IMR-90 (cell line): ENCODE data around the gene FNDC3B. TPM values are rescaled to one million over a fixed set of nuclear protein-coding genes. Genes with fewer than 3 reads are reported as not detected.

Experiments used
- ATAC-seq: fragments of 200-7000 bp; cut with Tn5 transposase; 2 replicates; pipeline ENCODE4 v1.9.1; 2020; ENCODE audit warnings: low read depth, mild to moderate bottlenecking, moderate library complexity
- BruUV-seq: library from RNA; stranded (reverse); fragments of 400-500 nt; replicated peaks from 2 replicates; lab custom pipeline; 2021; lab: Mats Ljungman, UMichigan
- CTCF ChIA-PET: fragments of 300-600 bp; formaldehyde crosslinking; extraction: SDS; loops from one replicate; lab custom pipeline; 2021; ENCODE audit warnings: antibody characterized with exemption; lab: Yijun Ruan, JAX
- POLR2A ChIA-PET: fragments of 300-600 bp; sonication (Branson Sonifier 250); formaldehyde crosslinking; loops from one replicate; lab custom pipeline; 2022; ENCODE audit warnings: antibody characterized with exemption; ENCODE audit not compliant: unreplicated experiment; lab: Charles Lee
- DNase-seq: peaks from one replicate; pipeline ENCODE4 v3.0.0; 2013
- H2AFZ ChIP-seq: replicated peaks from 2 replicates; pipeline ENCODE3; 2013; ENCODE audit warnings: low read length, mild to moderate bottlenecking; ENCODE audit not compliant: poor library complexity
- H2AK5ac ChIP-seq: 2 replicates; pipeline ENCODE4 v1.6.1; 2013; ENCODE audit warnings: low read depth, low read length, inconsistent platforms
- H2AK9ac ChIP-seq: replicated peaks from 2 replicates; pipeline ENCODE3; 2013; ENCODE audit warnings: mild to moderate bottlenecking, low read depth, low read length, moderate library complexity; ENCODE audit not compliant: poor library complexity
- H2BK120ac ChIP-seq: 2 replicates; pipeline ENCODE4 v1.6.1; 2013; ENCODE audit warnings: low read depth, low read length, inconsistent platforms
- H2BK15ac ChIP-seq: 3 replicates; pipeline ENCODE4 v1.6.1; 2013; ENCODE audit warnings: low read depth, low read length, inconsistent platforms
- H2BK20ac ChIP-seq: 2 replicates; pipeline ENCODE4 v1.6.1; 2013; ENCODE audit warnings: low read depth, mild to moderate bottlenecking, inconsistent platforms, low read length, moderate library complexity
- H2BK5ac ChIP-seq: 2 replicates; pipeline ENCODE4 v1.6.1; 2013; ENCODE audit warnings: mild to moderate bottlenecking, low read depth, low read length, inconsistent platforms; ENCODE audit not compliant: poor library complexity, severe bottlenecking
- H3K14ac ChIP-seq: replicated peaks from 2 replicates; pipeline ENCODE4 v1.6.1; 2013; ENCODE audit warnings: low read depth, low read length, inconsistent platforms
- H3K18ac ChIP-seq: 2 replicates; pipeline ENCODE4 v1.6.1; 2013; ENCODE audit warnings: low read depth, low read length, control low read depth
- H3K23ac ChIP-seq: 2 replicates; pipeline ENCODE4 v1.6.1; 2013; ENCODE audit warnings: low read depth, low read length, inconsistent platforms
- H3K27ac ChIP-seq: 2 replicates; pipeline ENCODE4 v1.5.1; 2013; ENCODE audit warnings: mild to moderate bottlenecking, control low read depth, low read length; ENCODE audit not compliant: insufficient read depth
- H3K27me3 ChIP-seq: 2 replicates; pipeline ENCODE4 v1.6.1; 2013; ENCODE audit warnings: low read length; ENCODE audit not compliant: control insufficient read depth, insufficient read depth
- H3K36me3 ChIP-seq: 2 replicates; pipeline ENCODE4 v1.6.1; 2013; ENCODE audit warnings: low read length, mixed read lengths; ENCODE audit not compliant: control insufficient read depth, insufficient read depth
- H3K4ac ChIP-seq: 2 replicates; pipeline ENCODE4 v1.6.1; 2013; ENCODE audit warnings: low read depth, low read length, inconsistent platforms
- H3K4me1 ChIP-seq: 2 replicates; pipeline ENCODE4 v1.6.1; 2013; ENCODE audit warnings: low read length, mixed read lengths; ENCODE audit not compliant: control insufficient read depth, insufficient read depth
- H3K4me2 ChIP-seq: 2 replicates; pipeline ENCODE4 v1.6.1; 2013; ENCODE audit warnings: low read depth, mild to moderate bottlenecking, control low read depth, low read length, moderate library complexity
- H3K4me3 ChIP-seq: 2 replicates; pipeline ENCODE4 v1.5.1; 2013; ENCODE audit warnings: low read depth, mild to moderate bottlenecking, control low read depth, low read length, moderate library complexity; ENCODE audit not compliant: insufficient read depth
- H3K56ac ChIP-seq: 2 replicates; pipeline ENCODE4 v1.6.1; 2013; ENCODE audit warnings: low read length, inconsistent platforms; ENCODE audit not compliant: insufficient read depth; ENCODE audit errors: extremely low read depth
- H3K79me1 ChIP-seq, 2 experiments: 2 replicates each; pipeline ENCODE4 v1.6.1; 2013; ENCODE audit warnings: low read length in 2 of 2, inconsistent platforms in 1 of 2, low read depth in 1 of 2
- H3K9ac ChIP-seq: 2 replicates; pipeline ENCODE4 v1.6.1; 2013; ENCODE audit warnings: low read depth, low read length, control low read depth
- H3K9me1 ChIP-seq: 2 replicates; pipeline ENCODE4 v1.6.1; 2013; ENCODE audit warnings: low read length, inconsistent platforms; ENCODE audit not compliant: insufficient read depth
- H3K9me3 ChIP-seq: 2 replicates; pipeline ENCODE4 v1.6.1; 2013; ENCODE audit warnings: low read length; ENCODE audit not compliant: control insufficient read depth, insufficient read depth
- H4K20me1 ChIP-seq: 2 replicates; pipeline ENCODE4 v1.6.1; 2013; ENCODE audit warnings: low read length, inconsistent platforms; ENCODE audit not compliant: insufficient read depth
- H4K5ac ChIP-seq: 2 replicates; pipeline ENCODE4 v1.6.1; 2013; ENCODE audit warnings: mild to moderate bottlenecking, low read depth, low read length, control low read depth
- H4K8ac ChIP-seq, 2 experiments: 2 replicates each; pipeline ENCODE4 v1.6.1; 2013; ENCODE audit warnings: low read depth in 2 of 2, low read length in 2 of 2, control low read depth in 1 of 2, inconsistent platforms in 1 of 2
- H4K91ac ChIP-seq: 2 replicates; pipeline ENCODE4 v1.6.1; 2013; ENCODE audit warnings: low read depth, low read length, inconsistent platforms; ENCODE audit not compliant: insufficient read depth
- BHLHE40 ChIP-seq: fragments of 150-350 bp; IDR thresholded peaks from 2 replicates; pipeline ENCODE4 v1.6.1; 2016; ENCODE audit warnings: mild to moderate bottlenecking, low read depth, low read length
- CEBPB ChIP-seq: IDR thresholded peaks from 2 replicates; pipeline ENCODE4 v1.6.1; 2012; ENCODE audit warnings: low read depth, low read length, improper control_type of control experiment
- CHD1 ChIP-seq: IDR thresholded peaks from 2 replicates; pipeline ENCODE4 v1.6.1; 2012; ENCODE audit warnings: low read depth, low read length, improper control_type of control experiment
- FOS ChIP-seq: fragments of 150-350 bp; IDR thresholded peaks from 2 replicates; pipeline ENCODE4 v1.6.1; 2016; ENCODE audit warnings: low read depth, low read length
- MAFK ChIP-seq: IDR thresholded peaks from 2 replicates; pipeline ENCODE4 v1.6.1; 2012; ENCODE audit warnings: low read depth, low read length, improper control_type of control experiment
- MAZ ChIP-seq: IDR thresholded peaks from 2 replicates; pipeline ENCODE4 v1.6.1; 2012; ENCODE audit warnings: low read depth, mild to moderate bottlenecking, low read length, improper control_type of control experiment, moderate library complexity, borderline replicate concordance
- POLR2A ChIP-seq: IDR thresholded peaks from 2 replicates; pipeline ENCODE4 v1.6.1; 2012; ENCODE audit warnings: mild to moderate bottlenecking, low read depth, low read length
- RAD21 ChIP-seq: IDR thresholded peaks from 2 replicates; pipeline ENCODE4 v1.6.1; 2012; ENCODE audit warnings: low read length, improper control_type of control experiment
- RCOR1 ChIP-seq: IDR thresholded peaks from 2 replicates; pipeline ENCODE4 v1.6.1; 2012; ENCODE audit warnings: mild to moderate bottlenecking, low read length, improper control_type of control experiment; ENCODE audit not compliant: insufficient replicate concordance
- RFX5 ChIP-seq: IDR thresholded peaks from 2 replicates; pipeline ENCODE4 v1.8.0; 2012; ENCODE audit warnings: low read depth, mild to moderate bottlenecking, low read length, moderate library complexity
- SMC3 ChIP-seq: fragments of 150-350 bp; IDR thresholded peaks from 2 replicates; pipeline ENCODE4 v1.6.1; 2016; ENCODE audit warnings: low read depth, mild to moderate bottlenecking, antibody characterized with exemption, low read length, moderate library complexity
- WGBS, 2 experiments: methylation state at CpG; one replicate each; pipeline versions ENCODE4 v1.1.5 to v1.1.7; 2013; ENCODE audit warnings: missing lambda C conversion rate in 2 of 2; ENCODE audit not compliant: insufficient read length in 1 of 2; ENCODE audit errors: extremely low coverage in 2 of 2; 5-methylcytosine and 5-hydroxymethylcytosine counted together
- dilution Hi-C: fragments of 300-500 bp; cut with HindIII; formaldehyde crosslinking; loops from one replicate; pipeline ENCODE4 v1.14.3; 2018; ENCODE audit warnings: low sequenced_read_pairs; ENCODE audit not compliant: unreplicated experiment
- in situ Hi-C: fragments of 300-500 bp; cut with MboI; formaldehyde crosslinking; loops from 3 replicates; pipeline ENCODE4 v1.14.3; 2019; ENCODE audit warnings: low sequenced_read_pairs, inconsistent platforms, mixed read lengths
- intact Hi-C: fragments of 100-400 bp; cut with micrococcal nuclease; formaldehyde crosslinking; loops from 2 replicates; pipeline ENCODE4 v1.10.0; 2022
- polyA plus RNA-seq, 3 experiments: library from polyadenylated mRNA; depleted of rRNA; stranded (reverse); fragments of >200 nt; gene quantifications; 2 replicates each; pipeline ENCODE4 v1.2.3, GENCODE V29; 2012; ENCODE audit warnings: low replicate concordance in 1 of 3
- total RNA-seq: library from RNA; depleted of rRNA; stranded (reverse); fragments of >200 nt; gene quantifications from 2 replicates; pipeline ENCODE4 v1.2.3, GENCODE V29; 2012
- TF ChIP-seq, protein P1 (sequence below): fragments of 150-350 bp; IDR thresholded peaks from 2 replicates; pipeline ENCODE4 v1.6.1; 2016; ENCODE audit warnings: low read depth, mild to moderate bottlenecking, low read length, moderate library complexity, borderline replicate concordance
- TF ChIP-seq, protein P2 (sequence below): fragments of 150-350 bp; IDR thresholded peaks from 2 replicates; pipeline ENCODE4 v1.6.1; 2017; ENCODE audit warnings: mild to moderate bottlenecking, antibody characterized with exemption, low read length, low read depth

The FNDC3B gene
- total and polyA plus RNA-seq, 2 of the 4 experiments (the other 2 are of a cell fraction) = 23.9 to 150 TPM

DNA sequence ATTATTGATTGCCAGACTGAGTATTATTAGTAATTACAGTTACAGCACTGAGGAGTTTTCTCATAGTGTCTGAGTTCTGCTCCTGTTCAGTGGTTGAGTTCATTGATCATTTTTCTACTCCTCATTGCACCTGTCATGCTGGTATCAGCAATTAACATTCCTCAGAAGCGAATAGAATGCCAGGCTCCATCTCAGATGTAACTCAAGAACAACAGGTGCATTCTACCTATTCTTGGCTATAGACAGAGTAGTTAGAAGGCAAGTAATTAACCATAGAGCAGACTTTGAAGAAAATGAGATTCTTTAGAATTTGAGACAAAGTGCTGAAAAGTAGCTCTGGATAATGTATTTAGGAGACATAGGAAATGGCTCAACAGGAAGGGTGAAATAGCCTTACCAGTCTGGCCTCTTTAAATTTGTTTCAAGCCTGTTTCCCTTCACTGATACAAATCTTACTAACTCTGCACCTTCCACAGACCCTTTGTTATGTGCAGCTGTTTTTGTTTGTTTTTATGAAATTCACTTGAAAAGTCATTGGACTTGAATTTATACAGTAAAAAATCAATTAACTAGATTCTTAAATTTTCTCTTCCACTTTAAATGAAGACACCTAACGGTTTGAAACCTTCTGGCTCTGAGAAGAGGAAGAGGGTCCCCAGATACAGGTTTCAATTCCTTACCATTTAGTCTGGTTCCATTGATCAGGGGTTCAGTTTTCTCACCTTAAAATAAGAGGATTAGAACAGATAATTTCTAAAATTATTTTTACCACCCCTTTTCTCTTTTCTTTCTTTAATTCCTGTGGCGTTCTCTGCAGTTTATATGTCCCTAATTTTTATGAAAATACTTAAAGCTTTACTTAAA, 109.6 kb downstream of the FNDC3B start (continued):
- no peak for TF ChIP-seq RCOR1

DNA sequence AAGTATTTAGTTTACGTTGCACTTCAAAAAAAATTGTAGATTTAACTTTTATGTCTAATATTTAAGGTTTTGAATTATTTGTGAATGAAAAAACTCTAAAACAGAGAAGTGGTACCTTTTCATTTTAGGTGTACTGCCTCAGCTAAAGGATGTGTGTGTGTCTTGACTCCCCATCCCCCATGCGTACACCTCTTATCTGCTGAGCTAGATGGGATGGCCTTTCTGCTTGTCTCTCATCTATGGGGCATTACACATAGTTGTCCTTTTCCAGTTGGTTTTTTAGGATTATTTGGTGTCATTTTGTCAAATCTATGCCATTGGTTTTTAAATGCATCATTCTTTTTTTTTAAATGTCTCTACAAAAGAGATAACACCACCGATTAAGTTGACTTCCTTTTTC, 110.9 kb downstream of the FNDC3B start:
- H4K5ac ChIP-seq = no peak overlapping the region
- peaks cover 28 to 77% of the 10 kb centered on the region in 2 experiments for H3K79me1 ChIP-seq
- H2AFZ ChIP-seq = no peak overlapping the region
- no peak overlapping the region for H2BK15ac ChIP-seq
- no peak overlapping the region for H2BK20ac ChIP-seq
- in situ Hi-C loops = no loop called here
- peaks cover 3% of the 10 kb centered on the region; the same call in 1 of the 2 replicates for H3K36me3 ChIP-seq
- H3K23ac ChIP-seq = peak overlapping the region; percentile 46; the same call in 1 of the 2 replicates
- DNase-seq (no peak), ATAC-seq (no peak)
- no CpG with 5 or more reads among the region's 3 CpGs for WGBS, 2 experiments
- no TSS peak for BruUV-seq
- peaks cover 17% of the 10 kb centered on the region for H3K4me1 ChIP-seq
- dilution Hi-C loops = no loop called here
- H4K91ac ChIP-seq = no peak overlapping the region
- H3K27ac ChIP-seq = no peak overlapping the region
- no peaks in the 10 kb centered on the region for H3K9me3 ChIP-seq
- no peak overlapping the region for H3K4me2 ChIP-seq
- no peak overlapping the region for H4K8ac ChIP-seq
- H3K4me3 ChIP-seq = no peak overlapping the region
- no peak overlapping the region for H3K18ac ChIP-seq
- POLR2A ChIA-PET = no interaction called here
- CTCF ChIA-PET = interaction anchor here (0.6 kb wide), 1 partner anchor 8 kb away, joined by 3 read pairs; no protein-coding TSS in a partner anchor
- H3K9ac ChIP-seq = no peak overlapping the region
- no peak overlapping the region for H3K4ac ChIP-seq
- intact Hi-C loops = no loop called here
- peaks cover 53% of the 10 kb centered on the region for H4K20me1 ChIP-seq
- no peak overlapping the region for H3K14ac ChIP-seq
- H2BK120ac ChIP-seq = no peak overlapping the region
- no peak overlapping the region for H2AK9ac ChIP-seq
- no peak overlapping the region for H3K56ac ChIP-seq
- no peaks in the 10 kb centered on the region for H3K27me3 ChIP-seq
- H3K9me1 ChIP-seq = peaks cover 16% of the 10 kb centered on the region
- no peak overlapping the region for H2AK5ac ChIP-seq
- H2BK5ac ChIP-seq = no peak overlapping the region
- no peak for TF ChIP-seq CEBPB
- TF ChIP-seq POLR2A = no peak
- TF ChIP-seq RCOR1 = no peak
- no peak for TF ChIP-seq CHD1
- no peak for TF ChIP-seq MAZ
- TF ChIP-seq FOS = no peak
- TF ChIP-seq, protein P1, sequence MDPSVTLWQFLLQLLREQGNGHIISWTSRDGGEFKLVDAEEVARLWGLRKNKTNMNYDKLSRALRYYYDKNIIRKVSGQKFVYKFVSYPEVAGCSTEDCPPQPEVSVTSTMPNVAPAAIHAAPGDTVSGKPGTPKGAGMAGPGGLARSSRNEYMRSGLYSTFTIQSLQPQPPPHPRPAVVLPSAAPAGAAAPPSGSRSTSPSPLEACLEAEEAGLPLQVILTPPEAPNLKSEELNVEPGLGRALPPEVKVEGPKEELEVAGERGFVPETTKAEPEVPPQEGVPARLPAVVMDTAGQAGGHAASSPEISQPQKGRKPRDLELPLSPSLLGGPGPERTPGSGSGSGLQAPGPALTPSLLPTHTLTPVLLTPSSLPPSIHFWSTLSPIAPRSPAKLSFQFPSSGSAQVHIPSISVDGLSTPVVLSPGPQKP = no peak
- TF ChIP-seq, protein P2, sequence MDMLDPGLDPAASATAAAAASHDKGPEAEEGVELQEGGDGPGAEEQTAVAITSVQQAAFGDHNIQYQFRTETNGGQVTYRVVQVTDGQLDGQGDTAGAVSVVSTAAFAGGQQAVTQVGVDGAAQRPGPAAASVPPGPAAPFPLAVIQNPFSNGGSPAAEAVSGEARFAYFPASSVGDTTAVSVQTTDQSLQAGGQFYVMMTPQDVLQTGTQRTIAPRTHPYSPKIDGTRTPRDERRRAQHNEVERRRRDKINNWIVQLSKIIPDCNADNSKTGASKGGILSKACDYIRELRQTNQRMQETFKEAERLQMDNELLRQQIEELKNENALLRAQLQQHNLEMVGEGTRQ = no peak
- TF ChIP-seq RAD21 = no peak
- TF ChIP-seq SMC3 = no peak
- no peak for TF ChIP-seq RFX5
- no peak for TF ChIP-seq MAFK
- no peak for TF ChIP-seq BHLHE40
